ENCODE results near the gene PIEZO1.

Gene PIEZO1

DNA sequence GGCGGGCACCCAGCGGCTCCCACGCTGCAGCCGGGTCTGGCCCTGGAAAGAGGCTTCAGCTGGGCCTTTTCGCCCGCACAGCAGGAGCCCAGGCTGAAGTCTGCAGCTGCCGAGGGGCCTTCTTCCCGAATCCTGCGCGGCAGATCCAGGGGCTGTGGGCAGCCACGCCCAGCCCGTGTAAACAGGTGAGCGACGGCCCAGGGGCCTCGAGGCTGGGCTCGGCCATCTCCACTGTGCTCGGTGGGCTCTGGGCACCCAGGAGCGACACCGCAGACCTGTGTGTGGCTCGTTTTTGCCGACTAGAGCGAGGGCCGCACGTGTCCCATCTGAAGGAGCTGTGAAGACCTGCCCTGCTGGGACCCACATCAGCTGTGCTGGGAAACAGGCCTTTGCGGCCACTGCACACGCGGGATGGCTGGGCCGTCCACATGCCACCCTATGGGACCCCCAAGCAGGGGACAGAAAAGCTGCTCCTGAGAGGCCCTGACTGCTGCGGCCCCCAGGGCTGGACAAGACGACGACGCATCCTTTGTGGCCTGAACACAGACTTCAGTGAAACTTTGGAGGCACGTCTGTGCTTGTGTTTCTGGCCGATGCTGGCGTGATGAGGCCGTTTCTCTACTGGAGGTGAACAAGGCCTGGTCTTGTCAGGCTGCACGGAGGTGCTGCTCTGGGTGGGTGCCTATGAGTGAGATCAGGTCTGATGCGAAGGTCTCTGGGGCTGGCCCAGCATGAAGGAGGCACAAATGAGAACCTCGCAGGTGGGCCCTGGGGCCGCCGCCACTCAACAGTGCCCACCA, 31.9 kb upstream of the PIEZO1 start:
- DNase-seq: no peak

- peak; percentile 61 for DNase-seq
Observed at GRCh38 chr16:88815901-88816589, 31.0 kb upstream of the PIEZO1 start.

GRCh38 chr16:88815227-88815626, 30.2 kb upstream of the PIEZO1 start:
- DNase-seq: no peak

DNA sequence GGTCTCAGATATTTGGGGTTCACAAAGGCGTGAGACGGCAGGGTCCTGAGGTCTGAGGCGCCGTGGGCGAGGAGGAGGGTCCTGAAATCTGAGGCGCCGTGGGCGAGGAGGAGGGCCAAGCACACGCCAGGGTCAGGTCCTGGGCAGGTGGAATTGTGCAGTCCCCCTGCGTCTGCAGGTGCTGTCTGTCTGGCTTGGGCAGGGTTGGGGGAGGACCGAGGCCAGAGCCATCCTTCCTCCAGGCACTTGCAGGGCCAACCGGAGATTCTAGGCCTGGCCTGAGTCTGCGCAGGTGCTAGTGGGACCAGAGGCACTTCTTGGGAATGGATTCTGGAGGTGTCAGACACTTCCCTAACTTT, 29.1 kb upstream of the PIEZO1 start:
- DNase-seq: no peak

DNA sequence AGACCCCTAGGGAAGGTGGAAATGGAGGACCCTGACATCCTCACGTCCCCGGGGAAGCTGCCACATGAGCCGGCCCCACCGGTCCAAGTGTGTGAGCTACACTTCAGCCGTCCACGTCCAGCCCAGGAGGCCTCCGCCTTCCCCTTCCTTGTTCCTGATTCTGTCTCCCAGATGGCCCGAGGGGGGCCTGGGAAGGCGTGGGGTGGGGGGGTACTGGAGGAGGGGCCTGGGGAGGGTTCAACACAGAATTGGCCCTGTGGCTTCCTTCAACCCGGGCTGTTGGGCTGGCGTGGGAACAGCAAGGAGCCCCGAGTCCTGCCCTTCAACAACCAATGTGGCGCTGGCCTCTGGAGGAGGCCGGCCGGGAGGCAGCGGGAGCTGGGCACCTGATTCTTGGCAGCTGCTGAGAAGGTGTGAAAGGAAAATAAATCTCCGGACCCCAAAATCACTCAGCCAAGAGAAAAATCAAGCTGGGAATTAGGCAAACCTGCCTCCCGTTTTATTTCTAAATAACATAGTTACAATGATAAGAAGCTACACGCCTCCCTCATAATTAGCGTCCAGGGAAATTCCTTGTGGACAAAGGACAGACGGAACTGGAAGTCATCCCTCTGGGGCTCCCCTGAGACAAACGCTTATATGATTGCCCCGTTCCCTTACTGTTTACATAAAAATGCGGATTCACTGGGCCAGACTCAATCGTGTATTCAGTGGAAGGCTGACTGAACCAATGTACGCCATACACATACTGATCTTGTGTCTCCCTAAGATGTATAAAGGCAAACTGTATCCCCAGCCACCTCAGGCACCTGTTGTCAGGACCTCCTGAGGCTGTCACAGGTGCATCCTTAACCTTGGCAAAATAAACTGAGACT, 28.5 kb upstream of the PIEZO1 start:
- DNase-seq: peak; percentile 3

DNA sequence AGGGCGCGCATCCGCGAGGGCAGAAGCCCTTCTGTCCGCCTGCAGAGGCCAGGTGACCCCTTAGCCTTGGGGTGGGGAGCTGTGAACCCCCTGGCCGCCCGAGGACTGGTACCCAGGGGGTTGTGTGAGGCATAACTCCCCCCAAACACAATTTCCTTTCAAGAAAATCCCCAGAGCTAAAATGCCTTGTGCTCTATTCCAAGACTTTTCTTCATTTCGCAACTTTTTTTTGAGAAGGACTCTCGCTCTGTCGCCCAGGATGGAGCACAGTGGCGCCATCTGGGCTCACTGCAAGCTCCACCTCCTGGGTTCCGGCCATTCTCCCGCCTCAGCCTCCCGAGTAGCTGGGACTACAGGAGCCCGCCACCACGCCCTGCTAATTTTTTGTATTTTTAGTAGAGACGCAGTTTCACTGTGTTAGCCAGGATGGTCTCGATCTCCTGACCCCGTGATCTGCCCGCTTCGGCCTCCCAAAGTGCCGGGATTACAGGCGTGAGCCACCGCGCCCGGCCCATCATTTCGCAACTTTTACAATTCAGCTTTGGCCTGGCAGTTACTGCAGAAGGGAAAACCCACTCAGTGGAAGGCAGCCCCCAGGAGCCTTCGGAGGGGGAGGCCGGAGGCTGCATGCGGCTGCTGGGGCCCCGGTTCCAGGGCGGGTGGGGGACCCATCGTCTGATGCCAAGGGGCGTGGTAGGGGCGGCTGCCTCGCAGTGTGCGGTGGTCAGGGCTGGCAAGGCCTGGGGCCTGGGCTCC, 27.7 kb upstream of the PIEZO1 start:
- DNase-seq: no peak

- peak; percentile 80 for DNase-seq
Observed at GRCh38 chr16:88811769-88812512, 26.9 kb upstream of the PIEZO1 start, which contains the start of gene APRT. Gene APRT, minus strand, starts transcription at chr16:88811928. Its CDS starts 29 bp downstream, at chr16:88811899.

- peak; percentile 62 for DNase-seq
Observed at GRCh38 chr16:88810912-88811768, 26.1 kb upstream of the PIEZO1 start.

DNA sequence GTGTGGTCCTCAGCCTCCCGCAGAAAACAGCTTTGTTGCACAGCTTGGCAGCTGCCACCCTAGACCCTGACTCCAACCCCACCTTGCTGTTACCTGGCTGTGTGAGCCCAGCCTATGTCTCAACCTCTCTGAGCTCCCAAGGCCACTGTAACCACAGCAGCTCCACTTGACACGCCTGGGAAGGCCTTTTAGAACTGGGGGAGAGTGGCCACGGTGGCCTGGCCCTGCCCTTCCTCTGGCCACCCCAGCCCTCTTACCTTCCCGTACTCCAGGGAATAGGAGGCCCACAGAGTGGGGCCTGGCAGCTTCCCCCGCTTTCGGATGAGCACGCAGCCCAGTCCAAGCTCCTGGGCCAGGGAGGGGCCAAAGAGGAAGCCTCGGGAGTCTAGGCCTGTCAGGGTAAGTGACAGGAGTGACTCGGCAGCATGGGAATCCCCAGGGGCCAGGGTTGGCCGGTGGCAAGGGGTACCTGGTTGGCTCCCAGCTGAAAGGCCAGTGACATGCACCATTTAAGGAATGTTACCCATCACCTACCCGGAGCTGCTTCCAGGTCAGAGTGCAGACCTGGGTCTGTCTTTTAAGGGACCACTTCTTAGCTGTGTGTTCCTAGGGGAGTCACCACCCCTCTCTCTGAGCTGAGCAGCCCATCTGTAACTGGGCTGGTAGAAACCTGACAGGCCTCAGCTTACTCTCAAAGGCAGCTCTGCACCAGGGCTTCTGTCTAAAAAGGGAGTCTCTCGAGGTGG, 25.3 kb upstream of the PIEZO1 start:
- no peak for DNase-seq

GRCh38 chr16:88809676-88810165, 24.7 kb upstream of the PIEZO1 start:
- DNase-seq: no peak

DNA sequence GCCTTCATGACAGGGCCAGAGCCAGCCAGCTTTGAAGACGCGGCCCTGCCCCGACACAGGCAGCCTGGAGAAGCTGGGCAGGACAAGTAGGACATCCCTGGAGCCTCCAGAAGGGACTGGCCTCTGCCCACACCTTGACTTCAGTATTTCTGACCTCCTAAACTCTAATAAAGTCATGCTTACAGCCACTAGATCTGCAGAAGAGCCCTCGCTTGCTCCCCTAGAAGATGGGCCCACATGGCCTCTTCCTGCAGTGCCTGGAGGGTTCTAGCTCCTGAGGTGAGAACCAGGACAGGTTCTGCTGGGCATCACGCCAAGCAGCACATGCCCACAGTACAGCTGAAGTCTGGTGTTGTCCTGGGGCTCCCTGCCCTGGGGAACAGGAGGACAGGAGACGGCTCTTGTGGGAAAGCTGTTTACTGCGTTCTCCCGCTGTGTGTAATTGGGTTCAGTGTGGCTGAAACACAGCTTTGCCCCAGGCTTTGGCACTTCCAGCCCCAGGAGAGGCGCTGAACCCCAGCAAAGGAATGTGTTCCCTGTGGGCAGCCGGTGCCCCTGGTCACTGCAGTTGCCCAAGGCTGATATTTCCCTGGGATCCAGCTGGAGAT, 24.2 kb upstream of the PIEZO1 start:
- DNase-seq: no peak

DNA sequence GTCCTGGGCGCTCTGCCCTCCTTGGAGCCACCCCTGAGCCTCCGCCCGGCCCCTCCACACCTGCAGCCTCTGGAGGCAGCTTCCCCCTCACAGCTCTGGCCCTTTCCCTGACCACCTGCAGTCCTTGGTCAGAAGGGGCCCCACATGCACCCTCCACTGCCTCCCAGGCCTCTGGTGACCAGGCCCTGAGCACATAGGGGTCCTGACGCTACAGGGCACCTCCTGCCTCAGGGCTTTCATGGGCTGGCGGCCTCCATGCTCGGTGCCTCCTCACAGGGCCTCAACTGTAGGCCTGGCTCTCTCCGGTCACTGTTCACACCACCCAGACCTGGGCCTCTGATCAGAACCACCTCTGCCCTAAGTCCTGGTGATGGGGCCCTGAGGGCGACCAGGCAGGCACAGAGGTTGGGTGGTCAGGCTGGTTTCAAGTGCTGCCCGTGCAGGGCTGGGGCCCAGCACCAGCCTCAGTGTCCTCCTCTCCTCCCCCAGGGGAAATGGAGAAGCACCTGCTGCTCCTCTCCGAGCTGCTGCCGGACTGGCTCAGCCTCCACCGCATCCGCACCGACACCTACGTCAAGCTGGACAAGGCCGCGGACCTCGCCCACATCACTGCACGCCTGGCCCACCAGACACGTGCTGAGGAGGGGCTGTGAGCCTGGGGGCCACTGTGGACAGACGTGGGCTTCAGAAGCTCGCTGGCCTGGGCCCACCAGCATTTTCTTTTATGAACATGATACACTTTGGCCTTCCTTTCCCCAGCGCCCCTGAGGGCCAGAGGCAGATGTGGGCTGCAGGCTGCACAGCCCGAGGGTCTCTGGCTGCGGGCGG, 22.8 kb upstream of the PIEZO1 start:
- no peak for DNase-seq

GRCh38 chr16:88807142-88807625, 22.2 kb upstream of the PIEZO1 start:
- DNase-seq: no peak

- DNase-seq: no peak
Observed at GRCh38 chr16:88806491-88807111, 21.6 kb upstream of the PIEZO1 start.

- no peak for DNase-seq
Observed at GRCh38 chr16:88805887-88806393, 20.9 kb upstream of the PIEZO1 start.

DNA sequence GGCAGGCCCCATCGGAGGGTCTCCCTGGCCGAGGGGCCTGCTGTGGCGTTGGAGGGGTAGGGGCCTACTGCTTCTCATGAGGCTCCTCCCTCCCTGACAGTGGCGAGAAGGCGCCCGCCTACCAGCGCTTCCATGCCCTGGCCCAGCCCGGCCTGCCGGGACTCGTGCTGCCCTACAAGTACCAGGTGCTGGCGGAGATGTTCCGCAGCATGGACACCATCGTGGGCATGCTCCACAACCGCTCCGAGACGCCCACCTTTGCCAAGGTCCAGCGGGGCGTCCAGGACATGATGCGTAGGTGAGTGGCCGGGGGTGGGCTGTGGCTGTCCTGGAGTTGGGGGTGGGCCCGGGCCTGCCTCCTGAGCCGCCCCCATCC, 20.3 kb upstream of the PIEZO1 start:
- no peak for DNase-seq

- peak; percentile 20 for DNase-seq
Observed at GRCh38 chr16:88804552-88805339, 19.7 kb upstream of the PIEZO1 start.

All from NCI-H2171 treated with DMSO at 0.1 percent for 48 hours (cell line).